Spleen (tissue), 11 donors: Measurements from ENCODE around the gene C10orf143. TPM values are rescaled to one million over a fixed set of nuclear protein-coding genes. Genes with fewer than 3 reads are reported as not detected.

Source experiments
- DNase-seq: peaks from one replicate; pipeline ENCODE4 v3.0.0-alpha.2; 2020
- H3K27ac ChIP-seq, 8 donors: fragments of 200-600 bp; sonication (generic) in 7 of 8; 1 replicate in 4 of 8; 2 replicates in 4 of 8; pipeline versions ENCODE4 v1.5.0 to v1.8.0; 2016 to 2021; ENCODE audit warnings: inconsistent platforms in 4 of 8, mild to moderate bottlenecking in 4 of 8, moderate library complexity in 1 of 8
- H3K27me3 ChIP-seq, 7 donors: fragments of 200-600 bp; sonication (generic) in 6 of 7; replicated peaks in 1 of 7; 1 replicate in 4 of 7; 2 replicates in 3 of 7; pipeline versions ENCODE4 v1.5.0 to v1.8.0; 2016 to 2021; ENCODE audit warnings: inconsistent platforms in 3 of 7, mild to moderate bottlenecking in 1 of 7
- H3K36me3 ChIP-seq, 6 donors: fragments of 200-600 bp; sonication (generic) in 5 of 6; 1 replicate in 4 of 6; 2 replicates in 2 of 6; pipeline versions ENCODE4 v1.5.0 to v1.8.0; 2016 to 2021; ENCODE audit warnings: inconsistent platforms in 2 of 6
- H3K4me1 ChIP-seq, 6 donors: fragments of 200-600 bp; sonication (generic) in 5 of 6; 1 replicate in 3 of 6; 2 replicates in 3 of 6; pipeline versions ENCODE4 v1.5.0 to v1.8.0; 2016 to 2021; ENCODE audit warnings: inconsistent platforms in 3 of 6
- H3K4me3 ChIP-seq, 8 donors: fragments of 200-600 bp; sonication (generic) in 7 of 8; 1 replicate in 4 of 8; 2 replicates in 4 of 8; pipeline versions ENCODE4 v1.5.0 to v1.8.0; 2016 to 2021; ENCODE audit warnings: inconsistent platforms in 4 of 8, mild to moderate bottlenecking in 4 of 8, moderate library complexity in 2 of 8
- H3K9me3 ChIP-seq, 8 donors: fragments of 200-600 bp; sonication (generic) in 7 of 8; 1 replicate in 4 of 8; 2 replicates in 4 of 8; pipeline versions ENCODE4 v1.5.0 to v1.8.0; 2016 to 2021; ENCODE audit warnings: inconsistent platforms in 4 of 8
- CTCF ChIP-seq, 11 experiments: fragments of 200-600 bp in 7 of 11; fragments of 450-650 bp in 4 of 11; sonication (generic) in 4 of 11; IDR thresholded peaks in 8 of 11; conservative IDR thresholded peaks in 3 of 11; 1 replicate in 7 of 11; 2 replicates in 4 of 11; pipeline versions ENCODE4 v1.4.0 to v1.8.0; 2016 to 2021; ENCODE audit warnings: antibody characterized with exemption in 11 of 11, inconsistent platforms in 4 of 11, mild to moderate bottlenecking in 1 of 11
- POLR2A ChIP-seq, 3 donors: fragments of 450-650 bp; IDR thresholded peaks; one replicate each; pipeline ENCODE4 v1.5.1; 2017; ENCODE audit warnings: antibody characterized with exemption in 3 of 3, mild to moderate bottlenecking in 1 of 3
- POLR2AphosphoS5 ChIP-seq, 3 donors: sonication (generic); formaldehyde crosslinking; IDR thresholded peaks; one replicate each; pipeline ENCODE4 v1.5.1; 2017; ENCODE audit warnings: antibody characterized with exemption in 3 of 3
- WGBS, 5 donors: extraction: QIAGEN DNeasy Blood & Tissue Kit in 3 of 5; methylation state at CpG; one replicate each; pipeline versions ENCODE4 v1.1.5 to v1.1.7; 2013 to 2018; 5-methylcytosine and 5-hydroxymethylcytosine counted together
- intact Hi-C: fragments of 100-400 bp; cut with DNase I; formaldehyde crosslinking; loops from one replicate; pipeline ENCODE4 v1.15.0; 2023; ENCODE audit warnings: low total_unique reads
- polyA plus RNA-seq, 3 donors: library from polyadenylated mRNA; stranded (reverse); fragments of 200-250 nt; gene quantifications; one replicate each; pipeline ENCODE4 v1.2.1, GENCODE V29; 2013
- total RNA-seq, 7 donors: library from RNA; depleted of rRNA in 3 of 7; stranded (reverse); fragments of >200 nt in 3 of 7; fragmentation: NEBNext Ultra II Directional in 4 of 7; extraction: Animal tissue kit (Norgen Biotek cat#: 25700) in 4 of 7; gene quantifications; one replicate each; pipeline versions ENCODE4 v1.1.0 to v1.2.1, GENCODE V29; 2016 to 2021
- donor health status: healthy with polysubstance abuse.
- donor health status: DM: no; HTN: no; CAD: no; lungs with moderate emphysema.
- donor health status: DM: no; HTN: no; CAD: no.
- donor health status: Bipolar disorder and iron deficiency.
- donor health status: healthy.
- donor health status: DM: no; HTN: no; CAD: no.
- donor health status: DM: yes; HTN: yes; CAD: no.

C10orf143 gene
- total and polyA plus RNA-seq, 10 donors, result 2.3 to 15.6 (median 5.1) TPM

- no peak for DNase-seq
- intact Hi-C loops, result no loop called here
- TF ChIP-seq POLR2AphosphoS5 (IDR thresholded peaks at IDR 0.05) (no peak), POLR2A (IDR thresholded peaks at IDR 0.05) (no peak), CTCF (IDR thresholded peaks at IDR 0.05 in 8 of 11, conservative IDR thresholded peaks at IDR 0.05 in 3 of 11) (no peak)
- Histone ChIP-seq H3K27me3 (no peaks in the 10 kb centered on the region), H3K27ac (no peak overlapping the region), H3K4me3 (no peak overlapping the region), H3K4me1 (no peaks in the 10 kb centered on the region), H3K36me3 (peaks cover 0 to 66% (median 15%) of the 10 kb centered on the region in 6 donors), H3K9me3 (peaks cover 0 to 17% (median 11%) of the 10 kb centered on the region in 8 donors)
- 68 to 91% (median 76%) methylated on average over 1 of the region's 1 CpG for WGBS, 5 donors
Observed at GRCh38 chr10:130074639-130075038, 36.0 kb downstream of the C10orf143 start.

GRCh38 chr10:130073912-130074311 is 36.7 kb downstream of the C10orf143 start:
- H3K36me3 ChIP-seq, result peaks cover 0 to 59% (median 12%) of the 10 kb centered on the region in 6 donors
- H3K4me1 ChIP-seq, result no peaks in the 10 kb centered on the region
- TF ChIP-seq POLR2A (IDR thresholded peaks at IDR 0.05) (no peak), POLR2AphosphoS5 (IDR thresholded peaks at IDR 0.05) (no peak), CTCF (IDR thresholded peaks at IDR 0.05 in 8 of 11, conservative IDR thresholded peaks at IDR 0.05 in 3 of 11) (no peak)
- H3K27me3 ChIP-seq, result no peaks in the 10 kb centered on the region
- H3K9me3 ChIP-seq, result peaks cover 0 to 17% (median 11%) of the 10 kb centered on the region in 8 donors
- intact Hi-C loops, result no loop called here
- no peak overlapping the region for H3K4me3 ChIP-seq
- DNase-seq, result no peak
- H3K27ac ChIP-seq, result no peak overlapping the region
- WGBS, 5 donors, result 92 to 96% (median 96%) methylated on average over 7 to 8 of the region's 8 CpGs

GRCh38 chr10:130072247-130072646 is 38.4 kb downstream of the C10orf143 start:
- TF ChIP-seq POLR2AphosphoS5 (IDR thresholded peaks at IDR 0.05) (no peak), POLR2A (IDR thresholded peaks at IDR 0.05) (no peak), CTCF (IDR thresholded peaks at IDR 0.05 in 8 of 11, conservative IDR thresholded peaks at IDR 0.05 in 3 of 11) (no peak)
- DNase-seq, result no peak
- Histone ChIP-seq H3K36me3 (peaks cover 0 to 54% (median 14%) of the 10 kb centered on the region in 6 donors), H3K27me3 (no peaks in the 10 kb centered on the region), H3K9me3 (peaks cover 0 to 17% (median 11%) of the 10 kb centered on the region in 8 donors), H3K4me3 (no peak overlapping the region), H3K27ac (no peak overlapping the region), H3K4me1 (no peaks in the 10 kb centered on the region)
- intact Hi-C loops, result no loop called here

GRCh38 chr10:130067893-130068292 is 42.7 kb downstream of the C10orf143 start:
- Histone ChIP-seq H3K27me3 (no peaks in the 10 kb centered on the region), H3K4me3 (no peak overlapping the region), H3K9me3 (peaks cover 0 to 13% (median 9%) of the 10 kb centered on the region in 8 donors), H3K36me3 (peaks cover 0 to 31% (median 3%) of the 10 kb centered on the region in 6 donors), H3K27ac (no peak overlapping the region), H3K4me1 (no peaks in the 10 kb centered on the region)
- TF ChIP-seq CTCF (IDR thresholded peaks at IDR 0.05 in 8 of 11, conservative IDR thresholded peaks at IDR 0.05 in 3 of 11) (no peak), POLR2A (IDR thresholded peaks at IDR 0.05) (no peak), POLR2AphosphoS5 (IDR thresholded peaks at IDR 0.05) (no peak)
- 86 to 92% (median 87%) methylated on average over 6 of the region's 6 CpGs for WGBS, 5 donors
- no peak for DNase-seq
- intact Hi-C loops, result no loop called here
